HCT116 (cell line): ENCODE measurements around the gene FNDC3A. TPM values are rescaled to one million over a fixed set of nuclear protein-coding genes. Genes with fewer than 3 reads are reported as not detected.

Experiments used
- ATAC-seq: fragments of 200-7000 bp; cut with Tn5 transposase; 2 replicates; pipeline ENCODE4 v1.9.1; 2020; ENCODE audit warnings: mild to moderate bottlenecking, moderate library complexity
- BruUV-seq: library from RNA; stranded (reverse); fragments of 400-500 nt; replicated peaks from 2 replicates; lab custom pipeline; 2021; lab: Mats Ljungman, UMichigan
- CTCF ChIA-PET: fragments of 300-600 bp; sonication (Branson Sonifier 250); formaldehyde crosslinking; loops from one replicate; lab custom pipeline; 2021; ENCODE audit warnings: antibody characterized with exemption; lab: Charles Lee
- POLR2A ChIA-PET: fragments of 300-600, 350-600 bp; sonication (Branson Sonifier 250); formaldehyde crosslinking; loops from one replicate; lab custom pipeline; 2021; ENCODE audit warnings: antibody characterized with exemption; lab: Charles Lee
- RAD21 ChIA-PET, 2 experiments: fragments of 300-600 bp; sonication (Branson Sonifier 250); formaldehyde crosslinking; loops; one replicate each; lab custom pipeline; 2023; ENCODE audit warnings: low total read pairs in 2 of 2; ENCODE audit not compliant: uncharacterized antibody in 2 of 2, unreplicated experiment in 2 of 2, low non-redundant PET in 1 of 2; lab: Charles Lee
- DNase-seq: peaks from one replicate; pipeline ENCODE4 v3.0.0-alpha.2; 2010; ENCODE audit warnings: low read depth, low spot score
- H2AFZ ChIP-seq: fragments of 200-600 bp; shearing (Covaris generic), sonication (generic); 2 replicates; pipeline ENCODE4 v1.6.1; 2017; ENCODE audit warnings: low read depth, mixed run types, mixed read lengths, antibody characterized with exemption, low read length; ENCODE audit not compliant: poor library complexity, severe bottlenecking
- H3K27ac ChIP-seq: 2 replicates; pipeline ENCODE4 v1.5.1; 2012; ENCODE audit warnings: low read depth, low read length
- H3K27me3 ChIP-seq: fragments of 200-600 bp; sonication (generic); 2 replicates; pipeline ENCODE4 v1.6.1; 2016; ENCODE audit warnings: mixed run types, low read length, mixed read lengths; ENCODE audit not compliant: insufficient read depth
- H3K36me3 ChIP-seq, 2 experiments: fragments of 200-500 bp in 1 of 2; fragments of 200-600 bp in 1 of 2; sonication (Bioruptor generic) in 1 of 2; sonication (generic) in 1 of 2; 2 replicates each; pipeline versions ENCODE4 v1.5.1 to v1.6.1; 2014 to 2016; ENCODE audit warnings: low read length in 2 of 2, inconsistent platforms in 1 of 2, mixed read lengths in 1 of 2, mixed run types in 1 of 2; ENCODE audit not compliant: insufficient read depth in 2 of 2, control insufficient read depth in 1 of 2
- H3K4me1 ChIP-seq, 2 experiments: fragments of 200-600 bp in 1 of 2; sonication (generic) in 1 of 2; 2 replicates each; pipeline versions ENCODE4 v1.5.1 to v1.6.1; 2012 to 2017; ENCODE audit warnings: low read length in 2 of 2, inconsistent platforms in 1 of 2, mild to moderate bottlenecking in 1 of 2, mixed read lengths in 1 of 2, mixed run types in 1 of 2, moderate library complexity in 1 of 2; ENCODE audit not compliant: insufficient read depth in 2 of 2, control insufficient read depth in 1 of 2
- H3K4me2 ChIP-seq: fragments of 200-600 bp; sonication (generic); 2 replicates; pipeline ENCODE4 v1.6.1; 2017; ENCODE audit warnings: mixed run types, low read length, mixed read lengths
- H3K4me3 ChIP-seq, 2 experiments: fragments of 200-600 bp in 1 of 2; sonication (generic) in 1 of 2; replicated peaks in 1 of 2; 2 replicates each; pipeline ENCODE4 v1.5.1; 2011 to 2016; ENCODE audit warnings: low read length in 2 of 2, control low read depth in 1 of 2, low read depth in 1 of 2, mild to moderate bottlenecking in 1 of 2, mixed read lengths in 1 of 2, mixed run types in 1 of 2
- H3K79me2 ChIP-seq: fragments of 200-600 bp; sonication (generic); 2 replicates; pipeline ENCODE4 v1.6.1; 2017; ENCODE audit warnings: mild to moderate bottlenecking, mixed run types, low read length, moderate library complexity, mixed read lengths; ENCODE audit not compliant: insufficient read depth
- H3K9ac ChIP-seq: fragments of 200-600 bp; sonication (generic); 2 replicates; pipeline ENCODE4 v1.6.1; 2016; ENCODE audit warnings: low read length, mixed read lengths
- H3K9me2 ChIP-seq: fragments of 200-600 bp; sonication (generic), shearing (Covaris generic); 2 replicates; pipeline ENCODE4 v1.6.1; 2017; ENCODE audit warnings: mixed run types, mild to moderate bottlenecking, moderate library complexity; ENCODE audit not compliant: insufficient read depth
- H3K9me3 ChIP-seq, 2 experiments: fragments of 200-500 bp in 1 of 2; fragments of 200-600 bp in 1 of 2; sonication (Bioruptor generic) in 1 of 2; sonication (generic) in 1 of 2; 2 replicates each; pipeline ENCODE4 v1.6.1; 2014 to 2017; ENCODE audit warnings: low read length in 2 of 2, mixed read lengths in 2 of 2, inconsistent platforms in 1 of 2, low read depth in 1 of 2, mild to moderate bottlenecking in 1 of 2, mixed run types in 1 of 2, moderate library complexity in 1 of 2; ENCODE audit not compliant: control insufficient read depth in 1 of 2, insufficient read depth in 1 of 2
- H4K20me1 ChIP-seq: fragments of 200-600 bp; sonication (generic), shearing (Covaris generic); 2 replicates; pipeline ENCODE4 v1.6.1; 2017; ENCODE audit warnings: mixed run types, mild to moderate bottlenecking, moderate library complexity; ENCODE audit not compliant: insufficient read depth
- CBX3 ChIP-seq: IDR thresholded peaks from 2 replicates; pipeline ENCODE4 v1.6.1; 2012; ENCODE audit warnings: low read depth
- EGR1 ChIP-seq: IDR thresholded peaks from 2 replicates; pipeline ENCODE4 v1.6.1; 2012; ENCODE audit warnings: low read depth
- EZH2 ChIP-seq: fragments of 200-600 bp; sonication (generic); IDR thresholded peaks from 2 replicates; pipeline ENCODE4 v1.6.1; 2017; ENCODE audit warnings: antibody characterized with exemption, mixed run types
- EZH2phosphoT487 ChIP-seq: fragments of 200-600 bp; IDR thresholded peaks from 2 replicates; pipeline ENCODE4 v1.6.1; 2018; ENCODE audit warnings: antibody characterized with exemption, borderline replicate concordance
- FOSL1 ChIP-seq: IDR thresholded peaks from 2 replicates; pipeline ENCODE4 v1.6.1; 2012; ENCODE audit warnings: low read depth
- POLR2A ChIP-seq: IDR thresholded peaks from 2 replicates; pipeline ENCODE4 v1.7.0; 2011; ENCODE audit warnings: borderline replicate concordance; ENCODE audit not compliant: insufficient read depth, insufficient read length; ENCODE audit errors: extremely low read depth
- POLR2AphosphoS5 ChIP-seq: IDR thresholded peaks from 2 replicates; pipeline ENCODE4 v1.6.1; 2011; ENCODE audit warnings: mild to moderate bottlenecking, low read depth, low read length, moderate library complexity
- RAD21 ChIP-seq: IDR thresholded peaks from 2 replicates; pipeline ENCODE4 v1.6.1; 2012; ENCODE audit warnings: low read depth, mild to moderate bottlenecking
- SIN3A ChIP-seq: IDR thresholded peaks from 2 replicates; pipeline ENCODE4 v1.6.1; 2012; ENCODE audit warnings: low read depth
- SP1 ChIP-seq: IDR thresholded peaks from 2 replicates; pipeline ENCODE4 v1.6.1; 2012; ENCODE audit warnings: low read depth
- SRF ChIP-seq: IDR thresholded peaks from 2 replicates; pipeline ENCODE4 v1.6.1; 2012; ENCODE audit warnings: low read depth
- TCF7L2 ChIP-seq: IDR thresholded peaks from 2 replicates; pipeline ENCODE4 v1.7.0; 2011; ENCODE audit warnings: borderline replicate concordance, inconsistent platforms; ENCODE audit not compliant: insufficient read depth, insufficient read length; ENCODE audit errors: extremely low read depth
- ZFX ChIP-seq: fragments of 450-650 bp; IDR thresholded peaks from 2 replicates; pipeline ENCODE4 v1.6.1; 2017
- intact Hi-C: fragments of 100-400 bp; cut with micrococcal nuclease; formaldehyde crosslinking; loops from 2 replicates; pipeline ENCODE4 v1.10.0; 2022
- total RNA-seq: library from RNA; stranded (reverse); gene quantifications from one replicate; pipeline ENCODE4 v1.2.1, GENCODE V29; 2021; ENCODE audit not compliant: unreplicated experiment
- TF ChIP-seq, protein P1 (sequence below): IDR thresholded peaks from 2 replicates; pipeline ENCODE4 v1.6.1; 2012; ENCODE audit warnings: low read depth
- TF ChIP-seq, protein P2 (sequence below), 3 experiments: fragments of 200-600 bp in 1 of 3; sonication (generic) in 1 of 3; IDR thresholded peaks in 2 of 3; conservative IDR thresholded peaks in 1 of 3; 2 replicates each; pipeline ENCODE4 v1.5.1; 2012 to 2017; ENCODE audit warnings: low read depth in 2 of 3, low read length in 2 of 3, antibody characterized with exemption in 1 of 3, borderline replicate concordance in 1 of 3, control low read depth in 1 of 3, mild to moderate bottlenecking in 1 of 3, mixed read lengths in 1 of 3, mixed run types in 1 of 3, moderate library complexity in 1 of 3; ENCODE audit not compliant: insufficient read depth in 1 of 3
- TF ChIP-seq, protein P3 (sequence below): IDR thresholded peaks from 2 replicates; pipeline ENCODE4 v1.6.1; 2011; ENCODE audit warnings: mild to moderate bottlenecking, low read length, moderate library complexity; ENCODE audit not compliant: insufficient replicate concordance; ENCODE audit errors: extremely low read depth
- TF ChIP-seq, protein P4 (sequence below): IDR thresholded peaks from 2 replicates; pipeline ENCODE4 v1.6.1; 2012
- TF ChIP-seq, protein P5 (sequence below): IDR thresholded peaks from 2 replicates; pipeline ENCODE4 v1.6.1; 2012

Gene FNDC3A
- total RNA-seq, 1 experiment from 2014 or later: 30.5 TPM

DNA sequence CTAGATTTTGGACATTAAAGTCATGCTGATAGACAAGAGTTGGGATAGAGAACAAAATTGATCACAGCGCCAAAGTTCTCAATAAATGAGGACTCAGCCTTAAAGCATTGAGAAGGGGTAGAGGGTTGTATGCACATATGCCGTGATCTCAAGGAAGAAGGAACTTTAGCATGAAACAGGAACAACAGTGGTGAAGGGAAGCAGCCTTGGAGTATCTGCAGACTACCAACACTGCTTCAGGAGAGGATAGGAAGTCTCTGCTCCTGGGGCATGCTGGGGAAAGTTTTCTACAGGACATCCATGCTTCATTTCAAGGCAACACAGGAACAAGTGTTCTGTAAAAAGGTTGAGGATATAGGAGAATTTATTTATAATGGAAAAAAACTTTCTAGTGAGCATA, 132.5 kb downstream of the FNDC3A start:
- no peak for TF ChIP-seq POLR2A
- TF ChIP-seq TCF7L2: no peak
- TF ChIP-seq SRF: no peak
- TF ChIP-seq, protein P1, sequence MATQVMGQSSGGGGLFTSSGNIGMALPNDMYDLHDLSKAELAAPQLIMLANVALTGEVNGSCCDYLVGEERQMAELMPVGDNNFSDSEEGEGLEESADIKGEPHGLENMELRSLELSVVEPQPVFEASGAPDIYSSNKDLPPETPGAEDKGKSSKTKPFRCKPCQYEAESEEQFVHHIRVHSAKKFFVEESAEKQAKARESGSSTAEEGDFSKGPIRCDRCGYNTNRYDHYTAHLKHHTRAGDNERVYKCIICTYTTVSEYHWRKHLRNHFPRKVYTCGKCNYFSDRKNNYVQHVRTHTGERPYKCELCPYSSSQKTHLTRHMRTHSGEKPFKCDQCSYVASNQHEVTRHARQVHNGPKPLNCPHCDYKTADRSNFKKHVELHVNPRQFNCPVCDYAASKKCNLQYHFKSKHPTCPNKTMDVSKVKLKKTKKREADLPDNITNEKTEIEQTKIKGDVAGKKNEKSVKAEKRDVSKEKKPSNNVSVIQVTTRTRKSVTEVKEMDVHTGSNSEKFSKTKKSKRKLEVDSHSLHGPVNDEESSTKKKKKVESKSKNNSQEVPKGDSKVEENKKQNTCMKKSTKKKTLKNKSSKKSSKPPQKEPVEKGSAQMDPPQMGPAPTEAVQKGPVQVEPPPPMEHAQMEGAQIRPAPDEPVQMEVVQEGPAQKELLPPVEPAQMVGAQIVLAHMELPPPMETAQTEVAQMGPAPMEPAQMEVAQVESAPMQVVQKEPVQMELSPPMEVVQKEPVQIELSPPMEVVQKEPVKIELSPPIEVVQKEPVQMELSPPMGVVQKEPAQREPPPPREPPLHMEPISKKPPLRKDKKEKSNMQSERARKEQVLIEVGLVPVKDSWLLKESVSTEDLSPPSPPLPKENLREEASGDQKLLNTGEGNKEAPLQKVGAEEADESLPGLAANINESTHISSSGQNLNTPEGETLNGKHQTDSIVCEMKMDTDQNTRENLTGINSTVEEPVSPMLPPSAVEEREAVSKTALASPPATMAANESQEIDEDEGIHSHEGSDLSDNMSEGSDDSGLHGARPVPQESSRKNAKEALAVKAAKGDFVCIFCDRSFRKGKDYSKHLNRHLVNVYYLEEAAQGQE: no peak
- TF ChIP-seq, protein P2, sequence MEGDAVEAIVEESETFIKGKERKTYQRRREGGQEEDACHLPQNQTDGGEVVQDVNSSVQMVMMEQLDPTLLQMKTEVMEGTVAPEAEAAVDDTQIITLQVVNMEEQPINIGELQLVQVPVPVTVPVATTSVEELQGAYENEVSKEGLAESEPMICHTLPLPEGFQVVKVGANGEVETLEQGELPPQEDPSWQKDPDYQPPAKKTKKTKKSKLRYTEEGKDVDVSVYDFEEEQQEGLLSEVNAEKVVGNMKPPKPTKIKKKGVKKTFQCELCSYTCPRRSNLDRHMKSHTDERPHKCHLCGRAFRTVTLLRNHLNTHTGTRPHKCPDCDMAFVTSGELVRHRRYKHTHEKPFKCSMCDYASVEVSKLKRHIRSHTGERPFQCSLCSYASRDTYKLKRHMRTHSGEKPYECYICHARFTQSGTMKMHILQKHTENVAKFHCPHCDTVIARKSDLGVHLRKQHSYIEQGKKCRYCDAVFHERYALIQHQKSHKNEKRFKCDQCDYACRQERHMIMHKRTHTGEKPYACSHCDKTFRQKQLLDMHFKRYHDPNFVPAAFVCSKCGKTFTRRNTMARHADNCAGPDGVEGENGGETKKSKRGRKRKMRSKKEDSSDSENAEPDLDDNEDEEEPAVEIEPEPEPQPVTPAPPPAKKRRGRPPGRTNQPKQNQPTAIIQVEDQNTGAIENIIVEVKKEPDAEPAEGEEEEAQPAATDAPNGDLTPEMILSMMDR (IDR thresholded peaks at IDR 0.05 in 2 of 3, conservative IDR thresholded peaks at IDR 0.05 in 1 of 3; ENCODE audit: borderline replicate concordance in 1 of 3, insufficient read depth in 1 of 3, low read depth in 2 of 3, low read length in 2 of 3): no peak
- no peak for TF ChIP-seq EGR1
- TF ChIP-seq, protein P3, sequence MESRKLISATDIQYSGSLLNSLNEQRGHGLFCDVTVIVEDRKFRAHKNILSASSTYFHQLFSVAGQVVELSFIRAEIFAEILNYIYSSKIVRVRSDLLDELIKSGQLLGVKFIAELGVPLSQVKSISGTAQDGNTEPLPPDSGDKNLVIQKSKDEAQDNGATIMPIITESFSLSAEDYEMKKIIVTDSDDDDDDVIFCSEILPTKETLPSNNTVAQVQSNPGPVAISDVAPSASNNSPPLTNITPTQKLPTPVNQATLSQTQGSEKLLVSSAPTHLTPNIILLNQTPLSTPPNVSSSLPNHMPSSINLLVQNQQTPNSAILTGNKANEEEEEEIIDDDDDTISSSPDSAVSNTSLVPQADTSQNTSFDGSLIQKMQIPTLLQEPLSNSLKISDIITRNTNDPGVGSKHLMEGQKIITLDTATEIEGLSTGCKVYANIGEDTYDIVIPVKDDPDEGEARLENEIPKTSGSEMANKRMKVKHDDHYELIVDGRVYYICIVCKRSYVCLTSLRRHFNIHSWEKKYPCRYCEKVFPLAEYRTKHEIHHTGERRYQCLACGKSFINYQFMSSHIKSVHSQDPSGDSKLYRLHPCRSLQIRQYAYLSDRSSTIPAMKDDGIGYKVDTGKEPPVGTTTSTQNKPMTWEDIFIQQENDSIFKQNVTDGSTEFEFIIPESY: no peak
- TF ChIP-seq POLR2AphosphoS5: no peak
- no peak for TF ChIP-seq SIN3A
- TF ChIP-seq, protein P4, sequence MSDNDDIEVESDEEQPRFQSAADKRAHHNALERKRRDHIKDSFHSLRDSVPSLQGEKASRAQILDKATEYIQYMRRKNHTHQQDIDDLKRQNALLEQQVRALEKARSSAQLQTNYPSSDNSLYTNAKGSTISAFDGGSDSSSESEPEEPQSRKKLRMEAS: no peak
- no peak for TF ChIP-seq FOSL1
- TF ChIP-seq EZH2phosphoT487: no peak
- no peak for TF ChIP-seq CBX3
- TF ChIP-seq SP1: no peak
- TF ChIP-seq RAD21: no peak
- no peak for TF ChIP-seq EZH2
- TF ChIP-seq, protein P5, sequence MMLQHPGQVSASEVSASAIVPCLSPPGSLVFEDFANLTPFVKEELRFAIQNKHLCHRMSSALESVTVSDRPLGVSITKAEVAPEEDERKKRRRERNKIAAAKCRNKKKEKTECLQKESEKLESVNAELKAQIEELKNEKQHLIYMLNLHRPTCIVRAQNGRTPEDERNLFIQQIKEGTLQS: no peak
- TF ChIP-seq ZFX: no peak
- H3K9me2 ChIP-seq: no peaks in the 10 kb centered on the region
- intact Hi-C loops: no loop called here
- H3K4me2 ChIP-seq: no peak overlapping the region
- no peaks in the 10 kb centered on the region for H3K9me3 ChIP-seq
- BruUV-seq: no TSS peak
- H4K20me1 ChIP-seq: no peaks in the 10 kb centered on the region
- H3K27ac ChIP-seq: no peak overlapping the region
- DNase-seq: no peak
- no peak for ATAC-seq
- no peak overlapping the region for H3K9ac ChIP-seq
- no peak overlapping the region for H3K4me3 ChIP-seq
- POLR2A ChIA-PET: no interaction called here
- H3K79me2 ChIP-seq: peaks cover 19% of the 10 kb centered on the region
- CTCF ChIA-PET: no interaction called here
- no peaks in the 10 kb centered on the region for H3K27me3 ChIP-seq
- H2AFZ ChIP-seq: no peak overlapping the region
- no peaks in the 10 kb centered on the region for H3K36me3 ChIP-seq
- H3K4me1 ChIP-seq: peaks cover 3 to 5% of the 10 kb centered on the region in 2 experiments; a peak in 2 of 4 replicates
- RAD21 ChIA-PET: no interaction called here
